Measurements from ENCODE around the gene DFFA. TPM values are rescaled to one million over a fixed set of nuclear protein-coding genes. Genes with fewer than 3 reads are reported as not detected.

The DFFA gene
- 27.4 and 44.4 TPM in 2 replicates for total RNA-seq (2014; rRNA removed; shearing (Covaris generic))

DNA sequence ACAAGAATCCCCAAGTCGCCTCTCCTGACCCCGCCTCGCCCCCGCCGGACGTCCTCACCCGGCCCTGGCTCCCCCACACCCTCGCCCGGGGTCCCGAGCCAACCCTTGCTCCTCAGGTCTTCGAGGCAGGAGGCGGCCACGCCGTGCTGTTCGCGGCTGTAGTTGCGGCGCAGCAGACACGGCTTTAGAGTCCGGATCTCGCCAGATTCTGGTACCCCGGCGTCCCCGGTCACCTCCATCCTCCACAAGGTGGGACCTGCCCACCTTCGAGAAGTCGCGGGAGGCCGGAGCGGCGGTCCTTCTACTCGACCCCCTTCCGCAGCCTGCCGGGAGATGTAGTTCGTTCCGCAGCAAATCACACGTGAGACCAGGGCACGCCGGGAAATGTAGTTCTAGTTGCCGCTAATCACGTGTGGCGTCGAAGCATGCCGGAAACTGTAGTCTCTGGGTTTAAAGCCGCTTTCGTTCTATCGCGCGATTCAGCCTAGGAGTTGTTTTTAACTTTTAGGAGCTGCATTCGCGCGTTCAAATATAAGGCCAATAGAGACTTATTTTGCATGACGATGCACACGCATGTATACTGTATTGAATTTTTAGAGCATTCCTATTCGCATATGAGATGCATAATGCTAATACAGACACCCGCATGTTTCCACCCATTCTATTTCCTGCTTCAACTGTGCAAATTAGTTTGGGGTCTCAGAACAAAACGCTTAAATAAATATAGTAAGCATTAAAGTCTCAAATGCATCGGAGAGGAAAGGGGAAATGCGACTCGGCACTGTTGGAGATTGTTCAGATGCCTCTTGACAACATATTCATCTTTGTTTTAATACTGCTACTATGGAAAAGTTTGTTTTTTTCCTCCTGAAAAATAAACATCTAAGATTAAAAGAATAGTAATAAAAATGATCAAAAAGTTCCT, at the start of gene DFFA:
Gene DFFA, minus strand, starts transcription at position 310 of the 925 bp plus-strand sequence. Its CDS starts 71 bp downstream, at position 239.
- peak; percentile 95 for DNase-seq (ENCODE audit: low read depth)

DNA sequence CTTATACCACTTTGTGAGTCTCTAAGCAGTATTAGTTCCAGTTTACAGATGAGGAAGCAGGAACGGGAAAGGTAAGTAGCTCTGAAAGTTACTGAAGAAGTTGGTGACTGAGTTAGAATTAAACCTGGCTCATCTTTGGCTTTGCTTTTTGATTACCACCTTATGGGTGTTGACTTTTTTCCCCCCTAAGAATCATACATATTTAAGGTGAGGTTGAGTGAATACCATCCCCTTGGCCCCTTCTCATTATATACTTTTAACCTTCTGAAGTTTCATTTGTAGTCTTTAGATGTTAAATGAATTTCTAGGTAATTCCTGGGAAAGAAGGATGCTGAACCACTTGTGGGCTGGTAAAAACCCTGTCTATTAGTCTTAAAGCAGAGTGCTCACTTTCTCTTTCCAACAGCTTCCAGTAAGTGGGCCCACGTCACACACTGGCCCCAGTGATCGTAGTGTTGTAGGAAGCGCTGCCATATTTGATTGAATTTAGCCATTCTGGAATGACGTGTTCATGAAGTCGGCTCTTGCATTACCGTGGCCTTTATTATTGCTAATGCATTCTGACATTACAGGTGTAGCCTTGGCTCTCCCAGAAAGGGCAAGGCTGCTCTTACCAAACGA, 49.3 kb upstream of the DFFA start:
- no peak for DNase-seq (ENCODE audit: low read depth)

- DNase-seq (ENCODE audit: low read depth): no peak
These were observed 48.6 kb upstream of the DFFA start for GRCh38 chr1:10520952-10521351.

DNA sequence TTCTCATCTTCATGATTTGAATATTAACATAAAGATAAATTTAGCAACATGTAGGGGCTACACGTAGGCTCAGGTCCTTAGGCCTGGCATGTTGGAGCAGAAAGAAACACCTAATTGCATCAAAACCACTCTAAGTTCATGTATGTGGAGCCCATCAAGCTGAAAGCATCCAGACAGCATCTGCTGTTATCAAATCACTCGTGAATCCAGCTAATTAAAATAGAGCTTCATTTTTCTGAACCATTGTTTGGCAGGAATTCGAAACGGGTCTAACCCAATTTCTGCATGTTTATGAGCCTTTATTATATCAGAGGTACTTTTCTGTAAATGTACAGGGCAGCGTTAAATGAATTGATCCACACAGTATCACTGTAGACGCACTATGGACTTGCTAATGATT, 48.2 kb upstream of the DFFA start:
- DNase-seq (ENCODE audit: low read depth): no peak

DNA sequence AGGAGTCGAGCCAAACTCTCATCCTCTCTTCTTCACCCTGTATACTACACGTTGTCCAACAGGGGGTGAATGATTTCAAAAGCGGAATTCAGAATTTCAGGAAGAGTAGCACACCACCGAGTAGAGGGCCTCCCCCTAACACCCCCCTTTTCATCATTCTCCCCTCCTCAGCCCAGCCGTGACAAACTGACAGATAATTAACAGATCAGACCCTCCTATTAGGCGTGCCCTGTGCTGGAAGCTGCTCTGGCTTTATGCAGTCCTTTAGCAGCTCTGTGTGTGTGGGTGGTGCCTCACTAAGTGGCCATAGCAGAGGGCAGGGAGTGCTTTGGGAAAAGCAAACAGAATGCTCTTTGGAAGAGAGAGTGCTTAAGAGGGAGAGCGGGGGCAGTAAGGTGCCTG, 46.7 kb upstream of the DFFA start:
- no peak for DNase-seq (ENCODE audit: low read depth)

- DNase-seq (ENCODE audit: low read depth): no peak
These were observed 45.3 kb upstream of the DFFA start for GRCh38 chr1:10517677-10517982.

- no peak for DNase-seq (ENCODE audit: low read depth)
These were observed 44.8 kb upstream of the DFFA start for GRCh38 chr1:10516925-10517676.

- DNase-seq (ENCODE audit: low read depth): no peak
These were observed 43.8 kb upstream of the DFFA start for GRCh38 chr1:10515976-10516750.

DNA sequence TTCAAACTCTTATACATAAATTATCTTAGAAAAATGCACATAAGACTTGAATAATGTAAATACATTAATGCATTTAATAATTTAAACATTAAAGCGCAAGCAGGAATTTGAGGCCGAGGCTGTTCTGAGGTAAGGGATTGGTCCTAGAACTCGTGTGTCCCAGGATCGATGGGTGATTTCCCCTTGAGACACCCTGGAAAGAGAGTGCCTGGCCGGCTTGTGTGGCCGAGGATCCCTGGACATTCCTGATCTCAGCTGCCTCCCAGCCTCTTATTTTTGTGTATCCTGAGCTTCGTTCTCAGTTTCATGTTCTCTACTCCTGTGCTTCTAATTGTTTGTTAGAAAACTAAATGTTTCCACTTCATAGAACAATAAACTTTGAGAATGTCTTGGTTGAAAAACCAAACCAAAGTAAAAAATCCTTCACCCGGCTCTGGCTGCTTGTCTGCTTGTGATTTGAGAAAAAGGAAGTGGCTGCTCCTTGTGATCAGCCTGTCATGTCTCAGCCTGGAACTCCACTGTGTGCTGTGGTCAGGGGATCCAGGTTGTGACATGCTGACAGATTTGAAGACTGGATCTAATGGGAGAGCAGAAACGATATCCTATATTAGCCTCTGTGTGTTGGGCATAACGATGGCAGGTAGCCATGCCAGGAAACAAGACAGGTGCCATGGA, 43.1 kb upstream of the DFFA start:
- DNase-seq (ENCODE audit: low read depth): no peak

GRCh38 chr1:10514490-10515235, 42.3 kb upstream of the DFFA start:
- peak; percentile 50 for DNase-seq (ENCODE audit: low read depth)

- no peak for DNase-seq (ENCODE audit: low read depth)
These were observed 40.9 kb upstream of the DFFA start for GRCh38 chr1:10513199-10513598.

- DNase-seq (ENCODE audit: low read depth): no peak
These were observed 39.2 kb upstream of the DFFA start for GRCh38 chr1:10511494-10511885.

DNA sequence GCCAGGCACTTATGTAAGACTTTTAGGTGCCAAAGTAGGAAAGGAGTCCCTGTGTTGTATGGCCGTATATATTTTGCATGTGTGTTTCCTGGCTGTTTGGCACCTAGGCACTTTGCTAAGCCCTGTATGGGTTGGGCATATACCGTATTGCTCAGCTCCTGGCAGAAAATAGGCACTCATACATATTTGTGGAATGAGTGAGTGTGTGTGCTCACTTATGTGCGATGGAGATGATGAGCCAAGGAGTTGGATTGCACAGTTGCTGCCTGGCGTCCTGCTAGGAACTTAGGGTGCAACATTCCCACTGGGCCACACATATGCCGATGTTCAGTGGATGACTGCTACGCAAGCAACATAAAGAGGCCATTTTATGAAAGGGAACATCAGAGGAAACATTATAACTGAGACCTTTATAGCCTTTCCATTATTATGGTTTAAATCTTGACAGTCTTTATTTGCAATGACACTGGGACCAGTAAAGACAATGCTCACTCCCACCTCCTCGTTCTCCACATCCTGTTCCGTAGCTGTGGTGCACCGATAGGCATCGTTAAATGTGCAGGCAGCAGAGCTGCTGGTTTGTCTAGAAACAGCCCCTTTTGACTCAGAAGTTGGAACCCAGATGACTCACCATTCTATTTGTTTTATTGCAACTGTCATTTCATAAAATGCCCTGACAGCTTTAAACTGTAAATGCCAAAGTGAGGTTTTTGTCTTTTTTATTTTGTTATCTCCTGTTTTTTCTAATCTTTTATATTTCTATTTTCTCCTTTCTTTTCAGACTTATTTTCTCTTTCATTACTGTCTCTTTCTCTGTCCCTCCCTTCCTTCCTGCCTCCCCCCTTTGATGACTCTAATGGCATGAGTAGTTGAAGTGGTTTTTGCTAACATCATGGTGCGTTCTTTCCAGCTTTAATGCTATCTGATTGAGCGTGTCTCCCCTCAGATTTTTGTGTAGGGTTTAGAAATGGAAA, 38.5 kb upstream of the DFFA start:
- DNase-seq (ENCODE audit: low read depth): peak; percentile 87

DNA sequence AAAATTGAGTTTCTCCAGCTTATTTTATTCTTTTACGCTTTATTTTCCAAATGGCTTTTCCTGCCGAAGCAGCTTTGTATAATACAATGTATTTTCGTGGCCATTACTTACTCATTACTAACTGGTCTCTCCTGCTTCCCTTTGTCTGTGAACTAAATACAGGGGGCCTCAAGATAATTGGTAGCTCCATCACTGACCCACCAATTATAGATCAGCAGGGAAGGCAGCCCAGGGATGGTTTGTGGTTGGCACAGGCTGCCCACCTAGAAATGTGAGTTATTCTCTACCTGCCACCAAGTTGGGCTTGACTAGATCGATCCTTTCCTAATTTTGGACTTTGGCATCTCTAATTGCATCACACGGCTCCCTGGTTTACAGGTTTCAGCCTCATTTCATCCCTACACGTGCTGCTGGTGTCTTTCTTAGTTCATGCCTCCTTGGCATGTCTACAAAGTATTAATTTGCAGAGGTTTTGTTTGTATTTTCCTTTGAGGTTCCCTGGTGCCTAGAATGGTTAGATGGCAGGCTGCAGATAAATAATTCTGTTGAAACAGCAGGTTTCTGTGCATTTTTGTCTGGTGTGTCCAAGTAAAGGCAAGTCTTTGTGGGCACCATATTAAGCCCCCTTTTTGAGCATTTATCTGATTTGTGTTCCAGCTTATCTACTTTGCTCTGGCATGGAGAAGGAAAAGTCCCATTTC, 37.6 kb upstream of the DFFA start:
- DNase-seq (ENCODE audit: low read depth): no peak

DNA sequence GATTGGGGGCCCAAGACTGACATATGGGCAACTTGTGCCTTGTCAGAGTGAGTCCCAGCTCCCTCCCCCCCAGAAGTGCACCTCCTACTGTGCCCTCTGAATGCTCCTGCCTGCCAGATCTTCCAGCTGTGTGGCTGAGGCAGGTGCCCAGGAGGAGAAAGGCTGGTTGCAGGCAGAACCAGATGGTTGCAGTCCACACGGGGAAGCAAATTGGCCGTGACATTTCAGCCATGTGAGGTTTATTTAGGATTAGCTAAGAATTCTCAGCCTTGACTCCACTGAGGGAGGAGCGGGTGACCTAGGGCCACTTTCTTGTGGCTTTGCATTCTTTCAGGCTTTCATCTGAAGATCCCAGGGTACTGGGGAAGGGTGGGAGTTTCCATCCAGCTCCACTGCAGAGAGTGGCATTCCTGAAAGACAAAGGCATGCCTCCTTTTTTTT, 36.2 kb upstream of the DFFA start:
- peak; percentile 55 for DNase-seq (ENCODE audit: low read depth)

DNA sequence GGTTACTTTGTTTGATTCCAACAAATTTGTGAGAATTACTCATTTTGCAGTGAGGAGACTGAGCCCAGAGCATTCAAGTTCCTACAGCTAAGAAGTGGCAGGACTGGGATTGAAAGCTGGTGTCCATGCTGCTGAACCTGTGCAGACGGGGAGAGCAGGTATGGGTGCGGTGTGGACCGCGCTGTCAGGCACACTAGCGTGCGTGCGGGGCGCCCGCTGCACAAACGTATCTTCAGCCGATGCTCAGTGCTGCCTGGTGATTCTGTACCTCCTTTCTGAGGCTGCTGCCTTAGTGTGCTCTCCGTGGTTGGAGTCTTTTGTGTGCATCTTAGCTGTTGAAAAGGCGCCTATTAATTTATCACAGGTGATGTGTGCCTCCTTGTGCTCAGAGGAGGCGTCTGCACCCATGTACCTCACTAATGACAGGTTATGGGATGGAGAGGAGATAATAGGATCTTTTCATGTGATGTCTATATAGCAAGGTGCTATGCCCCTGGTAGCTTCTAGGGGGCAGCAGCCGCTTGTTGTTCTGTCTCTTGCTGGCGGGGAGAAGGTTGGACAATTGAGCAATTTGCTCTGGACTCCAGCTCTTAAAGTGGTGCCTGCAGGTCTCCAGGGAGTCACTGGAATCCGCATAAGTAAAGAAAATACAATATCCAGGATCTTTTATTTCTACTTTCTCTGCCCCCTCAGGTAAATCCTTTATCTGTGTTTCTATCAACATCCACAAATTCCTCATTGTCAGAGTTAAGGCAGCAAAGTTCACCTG, 35.0 kb upstream of the DFFA start:
- peak; percentile 66 for DNase-seq (ENCODE audit: low read depth)

DNA sequence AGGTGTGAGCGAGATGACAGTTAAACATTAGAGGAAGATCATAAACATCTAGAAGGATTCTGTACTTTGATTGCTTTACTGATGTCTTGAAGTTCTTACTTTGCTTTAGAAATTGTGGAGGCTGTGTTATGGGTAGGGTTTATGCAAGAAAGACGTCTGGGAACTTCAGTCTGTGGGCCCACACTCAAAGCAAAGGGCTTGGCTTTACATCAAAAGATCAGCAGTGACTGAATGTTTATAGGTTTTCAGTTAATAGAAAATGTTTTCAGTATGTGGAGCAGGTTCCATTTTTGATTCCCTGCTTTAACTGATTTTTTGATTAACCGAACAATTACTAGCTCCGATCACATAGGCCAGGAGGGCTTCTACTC, 34.3 kb upstream of the DFFA start:
- DNase-seq (ENCODE audit: low read depth): no peak
